Measurements from ENCODE around the gene CXorf65.

- TF ChIP-seq POLR2A (IDR thresholded peaks at IDR 0.05) (no peak), CTCF (IDR thresholded peaks at IDR 0.05) (no peak)
Measured at GRCh38 chrX:71067089-71067488, 39.5 kb downstream of the CXorf65 start.
